HG02973 (cell line): ENCODE data around the gene PCBP3.

Source experiments
- ATAC-seq: cut with Tn5 transposase; IDR thresholded peaks from one replicate; pipeline ENCODE4 v1.9.1; 2021; ENCODE audit warnings: moderate library complexity; ENCODE audit not compliant: unreplicated experiment

The PCBP3 gene

DNA sequence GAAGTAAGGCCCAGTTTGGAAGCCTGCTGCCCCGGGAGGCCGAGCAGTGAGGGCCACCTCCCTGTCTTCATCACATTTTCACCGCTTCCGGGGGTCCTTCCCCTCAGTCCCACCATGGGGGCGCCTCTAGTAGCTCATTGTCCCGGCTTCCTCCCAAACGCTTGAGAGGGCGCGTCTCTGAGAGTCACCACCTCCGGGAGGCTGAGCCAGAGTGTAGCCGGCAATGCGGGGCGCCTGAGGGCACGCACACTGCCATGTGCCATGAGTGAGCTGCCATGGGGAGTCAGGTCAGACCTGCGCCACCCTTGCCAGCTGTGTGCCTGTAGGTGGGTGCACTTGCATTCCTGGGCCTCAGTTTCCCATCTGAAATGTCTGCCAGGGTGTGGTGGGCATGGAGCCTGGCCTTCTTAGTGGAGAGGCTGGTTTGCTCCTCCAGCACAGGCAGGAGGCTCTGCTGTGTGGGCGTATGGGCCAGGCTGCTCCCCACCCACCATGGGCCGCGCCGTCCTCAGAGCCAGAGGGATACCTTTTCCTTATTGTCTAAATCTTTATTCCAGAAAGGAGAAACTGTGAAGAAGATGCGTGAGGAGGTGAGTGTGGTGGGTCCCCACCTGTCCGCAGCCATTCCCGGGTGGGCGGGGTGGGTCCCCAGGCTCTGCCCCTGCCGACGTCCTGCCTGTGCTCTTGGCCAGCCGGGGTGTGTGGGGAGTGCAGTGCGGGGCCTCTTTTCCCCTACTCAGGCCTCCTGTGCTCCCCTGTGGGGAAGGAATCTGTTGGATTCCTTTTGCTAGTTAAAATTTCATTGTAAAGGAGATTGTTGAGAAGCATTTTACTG is 256.7 kb downstream of the PCBP3 start:
- ATAC-seq, result no peak

DNA sequence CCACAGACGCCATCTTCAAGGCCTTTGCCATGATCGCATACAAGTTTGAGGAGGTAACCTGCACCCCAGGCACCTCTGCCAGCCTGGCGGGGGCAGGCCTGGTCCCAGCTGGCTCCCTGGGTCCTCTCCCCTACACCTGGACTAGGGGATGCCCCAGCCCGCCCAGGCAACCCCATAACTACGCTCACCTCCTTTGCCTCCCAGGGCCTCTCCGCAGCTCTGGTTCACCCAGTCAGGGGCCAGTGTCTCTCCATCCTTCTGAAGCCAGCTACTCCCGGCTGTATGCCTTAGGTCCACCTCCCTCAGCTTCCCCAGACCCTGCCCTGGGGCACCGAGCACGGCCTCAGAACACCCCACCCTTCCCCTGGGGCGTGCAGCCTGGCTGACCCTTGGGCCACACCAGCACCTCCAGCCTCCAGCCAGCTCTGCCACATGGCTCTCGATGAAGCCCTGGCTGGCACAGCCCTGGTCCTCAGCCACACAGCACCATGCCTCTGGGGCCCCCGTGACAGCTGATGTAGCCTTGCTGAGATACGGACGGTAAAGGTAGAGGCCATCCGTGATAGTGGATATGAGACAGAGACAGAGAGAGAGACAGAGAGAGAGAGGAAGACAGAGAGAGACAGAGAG is 257.7 kb downstream of the PCBP3 start:
- ATAC-seq, result no peak

GRCh38 chr21:45902292-45902995 is 258.9 kb downstream of the PCBP3 start:
- ATAC-seq, result no peak

GRCh38 chr21:45905196-45905595 is 261.7 kb downstream of the PCBP3 start:
- ATAC-seq, result no peak

- ATAC-seq, result no peak
Observed at GRCh38 chr21:45906196-45906805, 262.8 kb downstream of the PCBP3 start.

- no peak for ATAC-seq
Observed at GRCh38 chr21:45906859-45907258, 263.3 kb downstream of the PCBP3 start.

DNA sequence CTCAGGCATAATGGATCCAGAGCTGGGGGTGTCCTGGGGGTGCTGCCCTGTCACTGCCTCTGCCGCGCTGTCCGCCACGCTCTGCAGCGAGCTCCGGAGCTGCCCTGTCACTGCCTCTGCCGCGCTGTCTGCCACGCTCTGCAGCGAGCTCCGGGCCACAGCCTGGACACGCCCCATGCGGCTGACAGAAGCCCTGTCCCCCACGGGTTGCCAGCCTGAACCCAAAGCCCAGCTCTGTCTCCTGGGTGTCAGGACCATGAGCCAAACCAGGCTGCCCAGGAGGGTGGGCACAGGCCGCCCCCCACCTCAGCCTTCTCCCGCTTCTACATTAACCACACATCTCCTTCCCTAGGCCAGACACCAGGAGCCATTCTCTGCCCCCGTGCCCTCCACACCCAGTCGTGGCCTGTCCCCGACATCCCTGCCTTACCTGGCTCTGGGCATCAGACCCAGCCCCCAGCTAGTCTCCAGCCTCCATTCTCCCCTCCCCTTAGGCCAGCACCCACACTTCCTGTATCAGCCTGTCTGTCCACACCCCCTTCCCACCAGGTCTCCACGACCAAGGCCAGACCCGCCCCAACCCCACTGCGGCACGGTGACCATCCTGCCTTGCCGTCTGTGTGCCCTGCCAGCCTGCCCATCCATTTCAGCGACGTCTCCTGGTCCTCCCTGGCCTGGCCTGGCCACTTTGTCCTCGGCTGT is 265.2 kb downstream of the PCBP3 start:
- ATAC-seq, result no peak

DNA sequence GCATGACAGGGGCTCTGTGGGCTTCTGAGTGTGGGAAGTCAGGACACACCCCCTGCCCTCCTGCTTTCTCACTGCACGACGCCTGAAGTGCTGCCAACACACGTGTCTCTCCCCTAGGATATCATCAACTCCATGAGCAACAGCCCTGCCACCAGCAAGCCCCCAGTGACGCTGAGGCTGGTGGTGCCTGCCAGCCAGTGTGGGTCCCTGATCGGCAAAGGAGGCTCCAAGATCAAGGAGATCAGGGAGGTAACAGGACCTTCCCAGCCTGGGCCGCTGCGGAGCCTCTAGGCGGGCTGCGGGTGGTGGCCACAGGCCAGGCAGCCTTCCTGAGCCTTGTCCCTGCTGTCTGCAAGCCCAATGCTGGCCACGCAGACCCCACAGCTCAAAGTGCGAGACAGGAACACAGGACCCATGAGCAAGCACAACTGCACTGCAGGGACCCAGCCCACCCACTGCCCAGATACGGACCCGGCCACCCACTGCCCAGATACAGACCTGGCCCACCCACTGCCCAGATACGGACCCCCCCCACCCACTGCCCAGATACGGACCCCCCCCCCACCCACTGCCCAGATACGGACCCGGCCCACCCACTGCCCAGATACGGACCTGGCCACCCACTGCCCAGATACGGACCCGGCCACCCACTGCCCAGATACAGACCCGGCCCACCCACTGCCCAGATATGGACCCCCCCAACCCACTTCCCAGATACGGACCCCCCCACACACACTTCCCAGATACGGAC is 265.9 kb downstream of the PCBP3 start:
- no peak for ATAC-seq

GRCh38 chr21:45910155-45910547 is 266.6 kb downstream of the PCBP3 start:
- ATAC-seq, result no peak

DNA sequence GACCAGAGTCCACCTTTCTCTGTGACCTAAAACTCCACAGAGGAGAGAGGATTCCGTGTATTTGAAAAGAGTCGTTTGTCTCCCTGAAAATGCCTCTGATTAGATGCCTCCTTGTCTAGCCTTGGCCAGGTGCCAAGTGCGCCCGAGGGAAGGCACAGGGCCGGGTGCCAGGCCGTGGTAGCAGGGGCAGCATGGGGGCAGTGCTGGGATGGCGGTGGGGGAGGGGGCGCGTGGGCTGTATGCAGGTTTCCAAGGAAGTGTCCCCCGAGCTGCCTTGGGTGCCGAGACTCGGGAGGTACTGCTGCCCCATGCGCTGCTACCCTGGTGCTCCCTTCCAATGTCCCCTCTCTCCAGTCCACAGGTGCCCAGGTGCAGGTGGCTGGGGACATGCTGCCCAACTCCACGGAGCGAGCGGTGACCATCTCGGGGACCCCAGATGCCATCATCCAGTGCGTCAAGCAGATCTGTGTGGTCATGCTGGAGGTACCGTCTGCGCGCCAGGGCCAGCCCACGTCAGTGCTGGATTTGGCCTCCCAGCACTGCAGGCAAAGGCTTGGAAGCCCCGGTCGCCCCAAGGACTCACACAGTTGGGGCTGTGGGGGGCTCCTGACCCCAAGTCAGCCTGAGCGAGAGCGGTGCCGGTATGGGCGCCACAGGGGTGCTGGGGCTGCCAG is 267.2 kb downstream of the PCBP3 start:
- no peak for ATAC-seq

DNA sequence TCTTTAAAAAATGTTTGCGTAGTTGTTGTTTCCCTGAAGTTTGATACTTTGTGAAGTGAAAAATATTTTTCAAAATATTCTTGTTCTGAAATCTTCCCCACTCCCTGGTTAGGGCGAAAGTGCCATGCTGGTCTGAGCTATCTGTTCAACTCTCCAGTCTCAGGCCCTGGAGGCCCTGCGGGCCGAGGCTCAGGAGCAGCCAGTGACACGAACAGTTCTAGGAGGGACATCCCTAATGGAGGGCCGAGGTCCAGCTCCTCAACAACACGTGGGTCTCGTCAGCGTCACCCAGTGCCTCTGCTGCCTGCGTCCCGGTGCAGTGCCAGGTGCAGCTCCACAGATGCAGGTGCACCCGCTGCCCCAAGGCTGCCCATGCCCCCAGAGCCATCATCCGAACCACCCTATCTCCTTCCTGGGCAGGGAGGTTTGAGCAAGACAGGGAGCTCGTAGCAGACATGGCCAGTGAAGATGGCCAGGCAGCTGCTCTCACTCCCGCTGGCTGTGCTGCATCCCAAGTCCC is 268.3 kb downstream of the PCBP3 start:
- no peak for ATAC-seq

- no peak for ATAC-seq
Observed at GRCh38 chr21:45912611-45913417, 269.3 kb downstream of the PCBP3 start.

- ATAC-seq, result no peak
Observed at GRCh38 chr21:45913418-45913765, 269.9 kb downstream of the PCBP3 start.

GRCh38 chr21:45913886-45914285 is 270.4 kb downstream of the PCBP3 start:
- ATAC-seq, result no peak

GRCh38 chr21:45914321-45914845 is 270.9 kb downstream of the PCBP3 start:
- no peak for ATAC-seq

DNA sequence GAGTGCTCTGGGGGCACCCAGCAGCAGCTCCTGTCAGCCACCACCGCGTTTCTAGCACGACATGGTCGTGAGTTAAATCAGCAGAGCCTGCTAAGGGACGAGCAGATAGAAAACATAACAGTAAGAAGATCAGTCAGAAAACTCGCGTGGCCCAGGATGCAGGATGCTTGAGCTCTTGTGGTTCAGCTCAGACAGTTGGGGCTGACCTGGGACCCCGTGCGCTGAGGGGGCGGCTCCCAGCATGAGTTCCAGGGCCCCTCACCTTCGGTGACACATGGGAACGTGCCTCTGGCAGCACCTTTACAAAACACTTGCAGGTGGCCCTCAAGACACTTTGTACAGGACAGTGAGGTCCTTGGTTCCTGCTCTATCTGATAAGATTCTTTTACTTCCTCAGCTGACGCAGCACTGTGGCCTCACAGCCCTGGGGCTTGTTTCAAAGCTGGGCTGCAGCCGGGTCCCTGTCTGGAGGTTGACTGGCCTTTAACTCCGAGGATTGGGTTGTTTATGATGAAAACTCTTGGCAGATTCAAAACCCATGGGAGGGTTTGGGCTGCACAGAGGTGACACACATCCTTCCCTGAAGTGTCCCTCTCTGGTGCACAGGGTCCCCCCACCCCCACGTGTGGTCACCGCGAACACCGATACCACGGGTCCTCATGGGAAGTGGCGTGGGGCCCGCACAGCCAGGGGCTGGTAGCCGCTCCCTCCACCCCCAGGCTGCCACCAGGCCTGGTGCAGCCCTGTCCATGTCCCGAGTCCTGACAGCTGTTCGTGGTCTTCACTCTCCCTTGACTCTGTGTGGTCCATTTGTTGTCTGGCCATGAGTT is 272.7 kb downstream of the PCBP3 start:
- no peak for ATAC-seq

DNA sequence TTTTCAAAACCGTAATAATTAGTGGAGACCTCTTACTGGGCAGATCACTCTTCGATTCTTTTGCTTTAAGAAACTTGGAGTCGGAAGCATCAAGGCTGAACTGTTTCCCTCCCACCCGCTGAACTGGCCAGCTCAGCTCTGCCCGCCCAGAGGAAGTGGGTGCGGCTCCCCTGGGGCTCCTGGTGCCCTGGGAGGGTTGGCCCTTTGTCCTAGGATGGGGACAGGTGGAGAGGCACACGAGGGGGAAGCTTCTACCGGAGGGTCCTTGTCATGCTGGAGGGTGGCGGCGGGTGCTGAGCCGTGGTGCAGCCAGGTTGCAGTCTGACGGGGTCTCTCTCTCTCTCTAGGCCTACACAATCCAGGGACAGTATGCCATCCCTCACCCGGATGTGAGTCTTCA is 273.7 kb downstream of the PCBP3 start:
- no peak for ATAC-seq

DNA sequence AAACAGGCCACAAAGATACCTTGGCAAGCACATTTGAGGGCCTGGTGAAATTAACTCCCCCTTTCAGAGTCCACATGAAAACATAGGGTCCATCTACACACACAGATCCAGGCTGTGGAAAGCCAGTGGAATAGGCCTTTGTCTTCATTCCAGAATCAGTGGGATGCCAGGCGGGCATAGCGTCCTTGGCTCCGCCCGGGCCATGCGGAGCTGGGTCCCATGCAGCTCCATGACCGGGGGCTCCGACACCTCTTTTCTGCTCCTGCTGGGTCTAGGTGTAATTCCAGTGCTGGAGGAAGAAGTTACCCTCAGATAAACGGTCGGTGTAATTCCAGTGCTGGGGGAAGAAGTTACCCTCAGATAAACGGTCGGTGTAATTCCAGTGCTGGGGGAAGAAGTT is 274.5 kb downstream of the PCBP3 start:
- ATAC-seq, result no peak
